ENCODE results near the gene LAMA5.

LAMA5 gene

DNA sequence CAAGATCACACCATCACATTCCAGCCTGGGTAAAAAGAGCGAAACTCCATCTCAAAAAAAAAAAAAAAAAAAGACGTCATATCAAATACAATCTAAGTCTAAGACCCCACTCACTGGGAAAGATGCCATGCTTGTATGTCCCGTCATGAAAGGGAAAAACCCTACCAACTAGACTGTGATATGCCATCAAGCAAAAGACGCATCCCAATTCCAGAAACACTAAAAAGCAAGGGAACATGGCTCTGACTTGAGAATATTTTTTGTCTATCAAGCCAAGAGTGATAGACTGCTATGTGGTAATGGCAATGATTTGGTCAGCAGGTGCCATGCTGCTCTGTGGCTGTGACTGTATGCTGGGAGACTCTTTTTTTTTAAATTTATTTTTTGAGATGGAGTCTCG lies 23.0 kb downstream of the LAMA5 start:
- no peak for TF ChIP-seq SIN3A (IDR thresholded peaks at IDR 0.05; ENCODE audit: borderline replicate concordance, insufficient read depth, low read length)
- TF ChIP-seq, protein P1, sequence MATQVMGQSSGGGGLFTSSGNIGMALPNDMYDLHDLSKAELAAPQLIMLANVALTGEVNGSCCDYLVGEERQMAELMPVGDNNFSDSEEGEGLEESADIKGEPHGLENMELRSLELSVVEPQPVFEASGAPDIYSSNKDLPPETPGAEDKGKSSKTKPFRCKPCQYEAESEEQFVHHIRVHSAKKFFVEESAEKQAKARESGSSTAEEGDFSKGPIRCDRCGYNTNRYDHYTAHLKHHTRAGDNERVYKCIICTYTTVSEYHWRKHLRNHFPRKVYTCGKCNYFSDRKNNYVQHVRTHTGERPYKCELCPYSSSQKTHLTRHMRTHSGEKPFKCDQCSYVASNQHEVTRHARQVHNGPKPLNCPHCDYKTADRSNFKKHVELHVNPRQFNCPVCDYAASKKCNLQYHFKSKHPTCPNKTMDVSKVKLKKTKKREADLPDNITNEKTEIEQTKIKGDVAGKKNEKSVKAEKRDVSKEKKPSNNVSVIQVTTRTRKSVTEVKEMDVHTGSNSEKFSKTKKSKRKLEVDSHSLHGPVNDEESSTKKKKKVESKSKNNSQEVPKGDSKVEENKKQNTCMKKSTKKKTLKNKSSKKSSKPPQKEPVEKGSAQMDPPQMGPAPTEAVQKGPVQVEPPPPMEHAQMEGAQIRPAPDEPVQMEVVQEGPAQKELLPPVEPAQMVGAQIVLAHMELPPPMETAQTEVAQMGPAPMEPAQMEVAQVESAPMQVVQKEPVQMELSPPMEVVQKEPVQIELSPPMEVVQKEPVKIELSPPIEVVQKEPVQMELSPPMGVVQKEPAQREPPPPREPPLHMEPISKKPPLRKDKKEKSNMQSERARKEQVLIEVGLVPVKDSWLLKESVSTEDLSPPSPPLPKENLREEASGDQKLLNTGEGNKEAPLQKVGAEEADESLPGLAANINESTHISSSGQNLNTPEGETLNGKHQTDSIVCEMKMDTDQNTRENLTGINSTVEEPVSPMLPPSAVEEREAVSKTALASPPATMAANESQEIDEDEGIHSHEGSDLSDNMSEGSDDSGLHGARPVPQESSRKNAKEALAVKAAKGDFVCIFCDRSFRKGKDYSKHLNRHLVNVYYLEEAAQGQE (IDR thresholded peaks at IDR 0.05; ENCODE audit: insufficient read depth in 1 of 2, low read depth in 2 of 2, low read length in 2 of 2) = no peak
- TF ChIP-seq TAF1 (IDR thresholded peaks at IDR 0.05; ENCODE audit: borderline replicate concordance, insufficient read depth, low read length) = no peak
- no peak for TF ChIP-seq FOXP2 (optimal IDR thresholded peaks at IDR 0.05; ENCODE audit: borderline replicate concordance, extremely low read depth, extremely low read length, insufficient read depth)
- no peak for TF ChIP-seq POLR2AphosphoS5 (IDR thresholded peaks at IDR 0.05; ENCODE audit: low read depth, low read length)

DNA sequence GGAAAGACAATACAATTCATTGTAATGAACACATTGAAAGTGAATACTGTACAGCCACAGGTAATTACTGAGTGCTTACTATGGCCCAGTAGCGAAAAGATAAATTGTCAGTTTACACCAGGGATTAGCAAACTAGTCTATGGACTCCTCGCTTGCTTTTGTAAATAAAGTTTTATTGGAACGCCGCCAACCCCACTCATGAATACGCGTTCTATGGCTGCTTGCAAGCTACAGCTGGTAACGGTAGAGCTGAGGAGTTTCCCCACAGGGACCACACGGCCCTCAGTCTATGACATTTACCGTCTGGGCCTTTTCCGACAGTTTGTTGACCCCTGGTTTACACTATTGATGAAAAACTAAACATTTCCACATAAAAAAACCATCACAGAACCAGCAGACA lies 24.2 kb downstream of the LAMA5 start:
- TF ChIP-seq TAF1 (IDR thresholded peaks at IDR 0.05; ENCODE audit: borderline replicate concordance, insufficient read depth, low read length) = no peak

GRCh38 chr20:62339647-62340062 lies 27.5 kb downstream of the LAMA5 start:
- no peak for TF ChIP-seq POLR2AphosphoS5 (IDR thresholded peaks at IDR 0.05; ENCODE audit: low read depth, low read length)
- no peak for TF ChIP-seq FOXP2 (optimal IDR thresholded peaks at IDR 0.05; ENCODE audit: borderline replicate concordance, extremely low read depth, extremely low read length, insufficient read depth)
- no peak for TF ChIP-seq TAF1 (IDR thresholded peaks at IDR 0.05; ENCODE audit: borderline replicate concordance, insufficient read depth, low read length)
- TF ChIP-seq SIN3A (IDR thresholded peaks at IDR 0.05; ENCODE audit: borderline replicate concordance, insufficient read depth, low read length) = no peak
- TF ChIP-seq, protein P1 (IDR thresholded peaks at IDR 0.05; ENCODE audit: insufficient read depth in 1 of 2, low read depth in 2 of 2, low read length in 2 of 2) = no peak

DNA sequence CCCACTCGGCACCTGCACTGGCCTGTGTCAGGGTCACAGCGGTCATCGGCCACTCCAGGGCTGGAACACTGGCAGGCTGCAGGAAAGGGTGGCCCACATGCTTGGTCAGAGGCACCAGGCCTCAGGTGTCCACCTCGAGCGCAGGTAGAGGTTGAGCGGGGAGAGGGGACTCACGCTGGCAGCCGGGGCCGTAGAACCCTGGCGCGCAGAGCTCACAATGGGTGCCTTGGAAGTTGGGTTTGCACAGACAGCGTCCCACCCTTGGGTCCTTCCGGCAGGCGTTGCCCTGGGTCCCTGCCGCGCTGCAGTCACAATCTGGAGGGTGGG lies 28.9 kb downstream of the LAMA5 start:
- TF ChIP-seq TAF1 (IDR thresholded peaks at IDR 0.05; ENCODE audit: borderline replicate concordance, insufficient read depth, low read length) (no peak), SIN3A (IDR thresholded peaks at IDR 0.05; ENCODE audit: borderline replicate concordance, insufficient read depth, low read length) (no peak), POLR2AphosphoS5 (IDR thresholded peaks at IDR 0.05; ENCODE audit: low read depth, low read length) (no peak), FOXP2 (optimal IDR thresholded peaks at IDR 0.05; ENCODE audit: borderline replicate concordance, extremely low read depth, extremely low read length, insufficient read depth) (no peak)
- TF ChIP-seq, protein P1 (IDR thresholded peaks at IDR 0.05; ENCODE audit: insufficient read depth in 1 of 2, low read depth in 2 of 2, low read length in 2 of 2) = no peak

DNA sequence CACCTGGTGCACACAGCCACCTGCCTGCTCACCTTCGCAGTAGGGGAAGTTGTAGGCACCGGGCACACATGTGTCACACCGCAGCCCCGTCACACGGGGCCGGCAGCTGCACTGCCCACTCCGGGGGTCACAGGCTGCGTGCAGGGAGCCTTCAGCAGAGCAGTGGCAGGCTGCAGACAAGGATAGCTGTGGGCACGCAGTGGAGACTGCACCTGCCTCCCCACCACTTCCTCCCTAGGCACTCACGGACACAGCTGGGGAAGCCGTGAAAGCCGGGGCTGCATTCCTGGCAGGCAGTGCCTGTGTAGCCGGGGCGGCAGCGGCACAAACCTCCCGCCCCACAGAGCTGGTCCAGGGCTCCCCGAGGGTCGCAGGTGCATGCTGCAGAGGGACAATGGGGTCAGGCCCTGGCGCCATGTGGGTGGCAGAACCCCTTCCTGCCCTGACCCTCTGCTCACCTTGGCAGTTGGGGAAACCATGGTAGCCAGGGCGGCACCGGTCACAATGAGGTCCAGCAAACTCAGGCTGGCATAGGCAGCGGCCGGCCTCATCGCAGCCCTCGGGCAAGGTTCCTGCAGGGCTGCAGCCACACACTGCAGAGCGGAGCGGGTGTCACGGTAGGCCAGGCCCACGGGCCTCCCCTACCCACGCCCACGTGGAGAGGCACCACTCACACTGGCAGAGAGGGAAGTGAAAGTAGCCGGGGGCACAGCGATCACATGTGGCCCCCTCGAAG lies 29.4 kb downstream of the LAMA5 start:
- TF ChIP-seq TAF1 (IDR thresholded peaks at IDR 0.05; ENCODE audit: borderline replicate concordance, insufficient read depth, low read length) (no peak), SIN3A (IDR thresholded peaks at IDR 0.05; ENCODE audit: borderline replicate concordance, insufficient read depth, low read length) (no peak), POLR2AphosphoS5 (IDR thresholded peaks at IDR 0.05; ENCODE audit: low read depth, low read length) (no peak), FOXP2 (optimal IDR thresholded peaks at IDR 0.05; ENCODE audit: borderline replicate concordance, extremely low read depth, extremely low read length, insufficient read depth) (no peak)
- TF ChIP-seq, protein P1 (IDR thresholded peaks at IDR 0.05; ENCODE audit: insufficient read depth in 1 of 2, low read depth in 2 of 2, low read length in 2 of 2) = no peak

Data from PFSK-1 (cell line).